ENCODE measurements around the gene ATP1A3.

DNA sequence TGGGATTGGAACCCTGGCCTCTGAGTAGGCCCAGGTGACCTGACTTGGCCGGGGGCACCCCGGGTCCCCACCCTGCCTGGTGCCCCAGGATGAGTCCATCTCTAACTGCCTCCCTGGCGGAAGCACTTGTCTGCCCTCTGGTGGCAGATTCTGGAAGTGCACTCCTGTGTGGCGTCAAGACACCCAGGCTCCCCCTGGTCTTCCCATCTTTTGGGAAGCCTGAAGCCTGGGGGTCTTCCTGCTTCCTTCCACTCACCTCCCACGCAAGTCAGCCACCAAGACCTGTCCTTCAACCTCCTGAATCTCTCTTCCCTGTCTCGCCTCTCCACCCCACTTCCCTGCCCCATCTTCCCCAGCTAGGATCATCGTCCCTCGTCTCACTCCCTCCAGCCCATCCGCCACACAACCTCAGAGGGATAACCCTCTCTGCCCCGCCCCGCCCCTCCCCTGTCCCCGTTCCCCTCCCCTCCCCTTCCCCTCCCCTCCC, 42.3 kb downstream of the ATP1A3 start:
- TF ChIP-seq, protein P1, sequence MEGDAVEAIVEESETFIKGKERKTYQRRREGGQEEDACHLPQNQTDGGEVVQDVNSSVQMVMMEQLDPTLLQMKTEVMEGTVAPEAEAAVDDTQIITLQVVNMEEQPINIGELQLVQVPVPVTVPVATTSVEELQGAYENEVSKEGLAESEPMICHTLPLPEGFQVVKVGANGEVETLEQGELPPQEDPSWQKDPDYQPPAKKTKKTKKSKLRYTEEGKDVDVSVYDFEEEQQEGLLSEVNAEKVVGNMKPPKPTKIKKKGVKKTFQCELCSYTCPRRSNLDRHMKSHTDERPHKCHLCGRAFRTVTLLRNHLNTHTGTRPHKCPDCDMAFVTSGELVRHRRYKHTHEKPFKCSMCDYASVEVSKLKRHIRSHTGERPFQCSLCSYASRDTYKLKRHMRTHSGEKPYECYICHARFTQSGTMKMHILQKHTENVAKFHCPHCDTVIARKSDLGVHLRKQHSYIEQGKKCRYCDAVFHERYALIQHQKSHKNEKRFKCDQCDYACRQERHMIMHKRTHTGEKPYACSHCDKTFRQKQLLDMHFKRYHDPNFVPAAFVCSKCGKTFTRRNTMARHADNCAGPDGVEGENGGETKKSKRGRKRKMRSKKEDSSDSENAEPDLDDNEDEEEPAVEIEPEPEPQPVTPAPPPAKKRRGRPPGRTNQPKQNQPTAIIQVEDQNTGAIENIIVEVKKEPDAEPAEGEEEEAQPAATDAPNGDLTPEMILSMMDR (IDR thresholded peaks at IDR 0.05), result peak; percentile 99
- no peak for TF ChIP-seq EZH2 (IDR thresholded peaks at IDR 0.05; ENCODE audit: borderline replicate concordance, insufficient read depth, low read depth, low read length, poor library complexity, severe bottlenecking)

Measured in B cell (primary cell).